GM23248 (cell line): ENCODE results near the gene CLPTM1. TPM values are rescaled to one million over a fixed set of nuclear protein-coding genes. Genes with fewer than 3 reads are reported as not detected.
"Not testable (repeated sequence)": the region's sequence is repeated elsewhere in the genome, so short reads cannot be mapped to it uniquely, and the experiment has no call there.

Experiments
- DNase-seq: peaks from one replicate; pipeline ENCODE4 v3.0.0-alpha.2; 2015
- H2AFZ ChIP-seq: fragments of 200-600 bp; sonication (generic); 2 replicates; pipeline ENCODE4 v1.6.1; 2016; ENCODE audit warnings: antibody characterized with exemption
- H3F3A ChIP-seq: fragments of 200-600 bp; sonication (generic); 2 replicates; pipeline ENCODE4 v1.6.1; 2016; ENCODE audit warnings: mild to moderate bottlenecking, antibody characterized with exemption, mixed run types; ENCODE audit not compliant: insufficient read depth
- H3K27ac ChIP-seq: fragments of 200-600 bp; sonication (generic); 2 replicates; pipeline ENCODE4 v1.5.1; 2016; ENCODE audit warnings: mild to moderate bottlenecking
- H3K27me3 ChIP-seq: fragments of 200-600 bp; sonication (generic); replicated peaks from 2 replicates; pipeline ENCODE4 v1.6.1; 2016; ENCODE audit warnings: mild to moderate bottlenecking; ENCODE audit not compliant: insufficient read depth
- H3K36me3 ChIP-seq: fragments of 200-600 bp; sonication (generic); 2 replicates; pipeline ENCODE4 v1.6.1; 2016; ENCODE audit warnings: low read depth, mild to moderate bottlenecking
- H3K4me1 ChIP-seq: fragments of 200-600 bp; sonication (generic); 2 replicates; pipeline ENCODE4 v1.6.1; 2016; ENCODE audit warnings: mild to moderate bottlenecking; ENCODE audit not compliant: insufficient read depth
- H3K4me2 ChIP-seq: fragments of 200-600 bp; sonication (generic); one replicate; pipeline ENCODE4 v1.6.1; 2016; ENCODE audit warnings: mild to moderate bottlenecking; ENCODE audit not compliant: unreplicated experiment
- H3K4me3 ChIP-seq: fragments of 200-600 bp; sonication (generic); 2 replicates; pipeline ENCODE4 v1.5.1; 2016; ENCODE audit warnings: mild to moderate bottlenecking
- H3K79me2 ChIP-seq: fragments of 200-600 bp; sonication (generic); 2 replicates; pipeline ENCODE4 v1.6.1; 2016; ENCODE audit warnings: mild to moderate bottlenecking; ENCODE audit not compliant: insufficient read depth
- H3K9ac ChIP-seq: fragments of 200-600 bp; sonication (generic); 2 replicates; pipeline ENCODE4 v1.6.1; 2016; ENCODE audit warnings: mild to moderate bottlenecking
- H3K9me2 ChIP-seq: fragments of 200-600 bp; sonication (generic); 2 replicates; pipeline ENCODE4 v1.6.1; 2016; ENCODE audit warnings: mixed run types, mild to moderate bottlenecking, moderate library complexity; ENCODE audit not compliant: insufficient read depth
- H3K9me3 ChIP-seq: fragments of 200-600 bp; sonication (generic); one replicate; pipeline ENCODE4 v1.6.1; 2017; ENCODE audit warnings: low read depth
- H4K20me1 ChIP-seq: fragments of 200-600 bp; sonication (generic); 2 replicates; pipeline ENCODE4 v1.6.0; 2016; ENCODE audit not compliant: insufficient read depth
- EZH2 ChIP-seq: fragments of 200-600 bp; sonication (generic); IDR thresholded peaks from 2 replicates; pipeline ENCODE4 v1.6.1; 2018; ENCODE audit warnings: antibody characterized with exemption, mild to moderate bottlenecking; ENCODE audit not compliant: insufficient read depth, poor library complexity, severe bottlenecking
- EZH2phosphoT487 ChIP-seq: fragments of 200-600 bp; sonication (generic); IDR thresholded peaks from 2 replicates; pipeline ENCODE4 v1.6.1; 2018; ENCODE audit warnings: antibody characterized with exemption, moderate library complexity, mild to moderate bottlenecking, low read depth; ENCODE audit not compliant: insufficient read depth
- WGBS, 2 experiments: methylation state at CpG; one replicate each; pipeline ENCODE4 v1.1.6; 2015 to 2017; ENCODE audit warnings: low lambda C conversion rate in 2 of 2, low coverage in 1 of 2; ENCODE audit errors: missing lambda C conversion rate in 2 of 2; 5-methylcytosine and 5-hydroxymethylcytosine counted together
- in situ Hi-C: fragments of 300-500 bp; cut with MboI; formaldehyde crosslinking; loops from 2 replicates; pipeline ENCODE4 v1.15.0; 2020
- polyA plus RNA-seq: library from polyadenylated mRNA; unstranded; fragments of >200 nt; fragmentation: Nextera tagmentation; extraction: Ambion mirVana; gene quantifications from 2 replicates; pipeline ENCODE4 v1.2.1, GENCODE V29; 2016
- total RNA-seq: library from RNA; depleted of rRNA; stranded (reverse); fragments of >200 nt; shearing (Covaris generic); gene quantifications from 2 replicates; pipeline ENCODE4 v1.2.3, GENCODE V29; 2014

CLPTM1 gene
- total and polyA plus RNA-seq, 2 experiments from 2014 or later, result 40.5 to 103 TPM

DNA sequence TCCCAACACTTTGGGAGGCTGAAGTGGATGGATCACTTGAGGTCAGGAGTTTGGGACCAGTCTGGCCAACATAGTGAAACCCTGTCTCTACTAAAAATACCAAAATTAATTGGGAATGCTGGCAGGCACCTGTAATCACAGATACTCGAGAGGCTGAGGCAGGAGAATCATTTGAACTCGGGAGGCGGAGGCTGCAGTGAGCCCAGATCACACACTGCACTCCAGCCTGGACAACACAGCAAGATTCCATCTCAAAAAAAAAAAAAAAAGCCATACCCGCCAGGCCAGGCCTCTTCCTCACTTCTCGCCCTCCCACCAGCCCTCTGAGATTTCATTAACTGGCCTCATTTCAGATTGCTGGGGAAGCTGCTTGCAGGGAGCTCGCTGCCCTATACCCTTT, 38.3 kb downstream of the CLPTM1 start:
- H2AFZ ChIP-seq, result no peak overlapping the region
- no peaks in the 10 kb centered on the region for H3K9me2 ChIP-seq
- no peaks in the 10 kb centered on the region for H3K9me3 ChIP-seq
- no peaks in the 10 kb centered on the region for H4K20me1 ChIP-seq
- no peak overlapping the region for H3K4me3 ChIP-seq
- 88 to 91% methylated on average over 6 of the region's 6 CpGs for WGBS, 2 experiments
- TF ChIP-seq EZH2, result no peak
- no peak for TF ChIP-seq EZH2phosphoT487
- no peaks in the 10 kb centered on the region for H3K27me3 ChIP-seq
- no peak overlapping the region for H3K27ac ChIP-seq
- H3F3A ChIP-seq, result no peaks in the 10 kb centered on the region
- no peaks in the 10 kb centered on the region for H3K4me1 ChIP-seq
- H3K79me2 ChIP-seq, result no peaks in the 10 kb centered on the region
- in situ Hi-C loops, result no loop called here
- DNase-seq, result no peak
- H3K36me3 ChIP-seq, result no peaks in the 10 kb centered on the region
- H3K4me2 ChIP-seq, result no peak overlapping the region
- H3K9ac ChIP-seq, result no peak overlapping the region

DNA sequence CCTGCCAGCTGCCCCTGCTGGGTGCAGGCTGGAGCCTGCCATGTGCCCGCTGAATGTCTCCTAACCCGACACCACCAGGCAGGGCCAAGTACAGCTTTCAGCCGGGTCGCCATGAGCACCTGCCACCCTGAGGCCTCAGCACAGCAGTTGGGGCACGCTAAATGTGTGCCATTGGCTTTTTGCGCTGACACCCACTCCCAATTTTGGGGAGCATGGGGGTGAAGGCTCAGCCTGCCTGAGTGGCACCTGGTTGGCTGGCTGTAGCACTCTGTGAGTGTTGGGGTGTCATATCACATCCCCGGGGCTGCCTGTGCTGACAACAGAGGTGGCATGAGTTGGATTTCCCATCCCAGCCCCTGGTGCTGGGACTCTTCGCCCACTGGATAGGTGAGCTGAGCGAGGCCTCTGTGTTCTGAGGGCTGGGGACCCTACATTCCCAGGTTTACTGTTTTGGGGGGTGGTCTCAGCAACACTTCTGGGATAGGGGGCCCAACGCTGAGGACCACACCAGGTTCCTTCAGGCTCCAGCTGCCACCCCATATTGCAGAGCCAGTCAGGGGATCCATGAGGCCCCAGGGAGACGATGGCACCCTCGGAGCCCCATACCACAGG, 38.9 kb downstream of the CLPTM1 start:
- no peaks in the 10 kb centered on the region for H3K9me2 ChIP-seq
- H3F3A ChIP-seq, result no peaks in the 10 kb centered on the region
- H3K27ac ChIP-seq, result no peak overlapping the region
- H3K79me2 ChIP-seq, result no peaks in the 10 kb centered on the region
- H3K4me2 ChIP-seq, result no peak overlapping the region
- no peaks in the 10 kb centered on the region for H3K9me3 ChIP-seq
- in situ Hi-C loops, result no loop called here
- no peaks in the 10 kb centered on the region for H3K4me1 ChIP-seq
- no peak overlapping the region for H3K9ac ChIP-seq
- DNase-seq, result no peak
- no peaks in the 10 kb centered on the region for H4K20me1 ChIP-seq
- no peaks in the 10 kb centered on the region for H3K27me3 ChIP-seq
- no peaks in the 10 kb centered on the region for H3K36me3 ChIP-seq
- 86 to 88% methylated on average over 12 of the region's 12 CpGs for WGBS, 2 experiments
- TF ChIP-seq EZH2, result no peak
- no peak for TF ChIP-seq EZH2phosphoT487
- H2AFZ ChIP-seq, result no peak overlapping the region
- no peak overlapping the region for H3K4me3 ChIP-seq

DNA sequence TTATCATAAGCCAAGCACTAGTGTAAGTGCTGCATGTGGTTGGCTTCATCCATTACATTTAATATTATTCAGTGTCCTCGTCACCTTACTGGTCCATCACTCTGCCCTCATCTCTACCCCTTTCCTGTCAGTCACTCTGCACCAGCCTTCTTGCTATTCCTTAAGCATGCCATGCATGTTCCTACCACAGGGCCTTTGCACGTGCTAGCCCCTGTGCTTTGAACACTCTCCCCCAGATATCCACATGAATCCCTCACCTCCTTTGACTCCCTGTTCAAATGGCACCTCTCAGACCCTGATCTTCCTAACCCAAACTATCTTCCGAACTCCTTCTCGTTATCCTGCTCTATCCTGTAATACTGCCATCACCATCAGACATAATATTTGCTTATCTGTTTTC, 42.8 kb downstream of the CLPTM1 start:
- Histone ChIP-seq H3K4me3 (no peak overlapping the region), H3K4me2 (no peak overlapping the region), H3K36me3 (no peaks in the 10 kb centered on the region), H2AFZ (no peak overlapping the region), H3K9ac (no peak overlapping the region), H3K9me2 (no peaks in the 10 kb centered on the region), H4K20me1 (no peaks in the 10 kb centered on the region), H3K4me1 (0 out of 2 replicates have a peak, but pooled peaks cover 3% of the 10 kb centered on the region), H3K27ac (no peak overlapping the region), H3K9me3 (no peaks in the 10 kb centered on the region), H3K27me3 (no peaks in the 10 kb centered on the region), H3K79me2 (peaks cover 10% of the 10 kb centered on the region), H3F3A (no peaks in the 10 kb centered on the region)
- in situ Hi-C loops, result no loop called here
- TF ChIP-seq EZH2 (no peak), EZH2phosphoT487 (no peak)
- 74 to 75% methylated on average over 4 of the region's 4 CpGs for WGBS, 2 experiments
- DNase-seq, result no peak

DNA sequence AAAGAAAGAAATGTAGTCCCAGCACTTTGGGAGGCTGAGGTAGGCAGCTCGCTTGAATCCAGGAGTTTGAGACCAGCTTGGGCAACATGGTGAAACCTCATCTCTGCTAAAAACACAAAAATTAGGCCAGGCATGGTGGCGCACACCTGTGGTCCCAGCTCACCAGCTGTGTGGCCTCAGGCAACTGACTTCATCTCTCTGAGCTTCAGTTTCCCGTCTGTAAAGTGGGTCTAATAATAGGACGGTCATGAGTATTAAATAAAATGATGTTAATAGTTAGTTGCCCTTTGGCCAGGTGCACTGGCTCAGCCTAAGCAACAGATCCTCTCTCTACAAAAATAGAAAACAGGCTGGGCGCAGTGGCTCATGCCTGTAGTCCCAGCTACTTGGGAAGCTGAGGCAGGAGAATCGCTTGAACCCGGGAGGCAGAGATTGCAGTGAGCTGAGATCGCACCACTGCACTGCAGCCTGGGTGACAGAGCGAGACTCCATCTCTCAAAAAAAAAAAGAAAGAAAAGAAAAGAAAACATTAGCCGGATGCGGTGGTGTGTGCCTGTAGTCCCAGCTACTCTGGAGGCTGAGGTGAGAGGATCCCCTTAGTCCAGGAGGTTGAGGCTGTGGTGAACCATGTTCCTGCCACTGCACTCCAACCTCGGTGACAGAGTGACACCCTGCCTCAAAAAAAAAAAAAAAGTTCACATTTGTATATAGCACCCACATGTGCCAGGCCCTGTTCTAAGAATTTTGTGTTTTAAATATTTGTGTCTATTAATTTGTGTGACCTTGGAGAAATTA, 44.1 kb downstream of the CLPTM1 start:
- H3K9ac ChIP-seq, H3F3A ChIP-seq, H2AFZ ChIP-seq, in situ Hi-C loops, H3K4me1 ChIP-seq, H3K9me2 ChIP-seq, H3K27me3 ChIP-seq, H3K4me3 ChIP-seq, DNase-seq, H3K4me2 ChIP-seq, H4K20me1 ChIP-seq, H3K36me3 ChIP-seq, H3K27ac ChIP-seq, H3K9me3 ChIP-seq: not testable (repeated sequence)
- peaks cover 10% of the 10 kb centered on the region for H3K79me2 ChIP-seq
- WGBS, 2 experiments, result 63 to 66% methylated on average over 10 to 12 of the region's 12 CpGs

DNA sequence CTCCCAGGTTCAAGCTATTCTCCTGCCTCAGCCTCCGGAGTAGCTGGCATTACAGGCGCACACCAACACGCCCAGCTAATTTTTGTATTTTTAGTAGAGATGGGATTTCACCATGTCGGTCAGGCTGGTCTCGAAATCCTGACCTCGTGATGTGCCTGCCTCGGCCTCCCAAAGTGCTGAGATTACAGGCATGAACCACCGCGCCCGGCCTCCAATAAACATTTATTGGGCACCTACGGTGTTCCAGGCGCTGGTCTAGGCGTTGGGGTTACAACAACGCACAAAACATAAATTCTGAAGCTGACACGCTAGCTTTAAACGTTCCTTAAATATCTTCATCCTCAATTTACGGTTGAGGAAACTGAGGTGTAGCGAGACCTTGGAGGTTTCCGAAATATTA, 45.5 kb downstream of the CLPTM1 start:
- peaks cover 10% of the 10 kb centered on the region for H3K79me2 ChIP-seq
- DNase-seq, H3K36me3 ChIP-seq, H3K9me3 ChIP-seq, H3K9me2 ChIP-seq, H4K20me1 ChIP-seq, in situ Hi-C loops, H3K27ac ChIP-seq, H3K27me3 ChIP-seq, H3F3A ChIP-seq, H3K4me1 ChIP-seq: not testable (repeated sequence)
- H2AFZ ChIP-seq, result peak overlapping the region; percentile 88
- H3K4me2 ChIP-seq, result peak overlapping the region; percentile 90
- WGBS, 2 experiments, result 47 to 48% methylated on average over 18 to 19 of the region's 19 CpGs
- H3K9ac ChIP-seq, result peak overlapping the region; percentile 66
- peak overlapping the region; percentile 70 for H3K4me3 ChIP-seq
